Activated CD8-positive, alpha-beta memory T cell treated with anti-CD3 and anti-CD28 coated beads, Interleukin-2, amount 50 U/mL, for 48 hours (primary cell): ENCODE data around the gene WIPF1.

Experiments used
- DNase-seq: peaks from one replicate; pipeline ENCODE4 v3.0.0-alpha.2; 2020

WIPF1 gene

GRCh38 chr2:174535757-174536703, 61.6 kb downstream of the WIPF1 start:
- DNase-seq = no peak

- DNase-seq = no peak
Observed at GRCh38 chr2:174535083-174535482, 62.5 kb downstream of the WIPF1 start.

DNA sequence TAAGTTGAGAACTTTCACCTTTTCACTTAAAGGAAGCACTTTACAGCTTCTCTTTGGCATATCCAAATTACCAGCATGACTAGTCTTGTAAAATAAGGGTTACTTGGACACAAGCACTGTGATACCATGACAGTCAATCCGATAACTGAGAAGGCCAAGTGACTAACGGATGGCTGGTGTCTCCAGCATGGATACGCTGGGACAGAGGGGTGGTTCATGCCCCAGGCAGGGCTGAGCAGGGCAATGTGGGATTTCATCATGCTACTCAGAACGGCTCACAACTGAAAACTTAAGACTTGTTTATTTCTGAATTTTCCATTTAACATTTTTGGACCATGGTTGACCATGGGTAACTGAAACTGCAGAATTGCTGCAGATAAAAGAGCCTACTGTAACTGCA, 67.7 kb downstream of the WIPF1 start:
- no peak for DNase-seq

GRCh38 chr2:174527959-174528358, 69.6 kb downstream of the WIPF1 start:
- DNase-seq = no peak

DNA sequence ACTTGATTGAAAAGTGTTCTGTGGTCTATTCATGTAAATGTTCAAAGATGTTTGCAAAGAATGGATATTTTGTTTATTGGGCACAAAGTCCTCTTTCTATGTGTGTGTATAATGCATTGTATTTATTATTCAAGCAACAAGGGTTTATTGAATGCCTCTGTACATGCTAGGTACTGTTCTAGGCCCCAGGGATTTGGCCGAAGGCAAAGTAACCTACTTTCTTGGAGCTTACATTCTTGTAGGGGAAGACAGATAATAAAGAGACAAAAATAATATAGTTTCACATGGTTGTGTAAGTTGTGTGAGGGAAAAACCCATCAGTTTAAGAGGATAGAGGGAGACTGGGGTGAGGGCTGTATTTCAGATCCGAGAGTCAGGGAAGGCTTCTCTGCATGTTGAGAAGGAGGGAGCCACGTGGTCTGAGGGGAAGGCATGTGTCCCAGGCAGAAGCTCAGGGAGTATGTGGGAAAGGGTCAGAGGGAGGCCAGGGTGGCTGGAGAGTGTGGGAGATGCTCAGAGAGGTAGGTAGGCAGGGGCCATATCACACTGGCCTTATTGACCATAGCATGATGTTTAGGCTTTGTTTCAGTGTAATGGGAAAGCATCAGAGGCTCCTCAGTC, 70.4 kb downstream of the WIPF1 start:
- no peak for DNase-seq

DNA sequence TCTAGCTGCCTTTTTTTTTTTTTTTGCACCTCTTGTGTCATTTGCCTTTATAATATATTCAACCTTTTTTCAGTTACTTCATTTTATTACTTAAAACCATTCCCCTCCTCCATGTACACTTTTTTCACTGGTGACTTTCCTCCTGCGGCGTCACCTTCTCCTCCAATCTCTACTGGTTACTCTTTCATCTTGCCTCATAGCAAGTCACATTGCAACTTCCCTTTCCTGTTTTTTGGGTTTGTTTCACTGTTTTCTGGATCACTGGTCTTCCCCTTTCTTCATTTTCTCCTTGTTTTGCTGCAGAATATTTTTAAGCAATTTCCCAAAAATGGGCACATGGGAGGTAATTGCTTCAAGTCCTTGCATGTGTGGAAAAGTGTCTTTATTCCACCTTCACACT, 73.1 kb downstream of the WIPF1 start:
- DNase-seq = no peak

- DNase-seq = no peak
Observed at GRCh38 chr2:174522553-174522952, 75.1 kb downstream of the WIPF1 start.

GRCh38 chr2:174518395-174518794, 79.2 kb downstream of the WIPF1 start:
- DNase-seq = no peak

- no peak for DNase-seq
Observed at GRCh38 chr2:174516501-174517378, 80.9 kb downstream of the WIPF1 start.

- DNase-seq = no peak
Observed at GRCh38 chr2:174512345-174512744, 85.3 kb downstream of the WIPF1 start.

DNA sequence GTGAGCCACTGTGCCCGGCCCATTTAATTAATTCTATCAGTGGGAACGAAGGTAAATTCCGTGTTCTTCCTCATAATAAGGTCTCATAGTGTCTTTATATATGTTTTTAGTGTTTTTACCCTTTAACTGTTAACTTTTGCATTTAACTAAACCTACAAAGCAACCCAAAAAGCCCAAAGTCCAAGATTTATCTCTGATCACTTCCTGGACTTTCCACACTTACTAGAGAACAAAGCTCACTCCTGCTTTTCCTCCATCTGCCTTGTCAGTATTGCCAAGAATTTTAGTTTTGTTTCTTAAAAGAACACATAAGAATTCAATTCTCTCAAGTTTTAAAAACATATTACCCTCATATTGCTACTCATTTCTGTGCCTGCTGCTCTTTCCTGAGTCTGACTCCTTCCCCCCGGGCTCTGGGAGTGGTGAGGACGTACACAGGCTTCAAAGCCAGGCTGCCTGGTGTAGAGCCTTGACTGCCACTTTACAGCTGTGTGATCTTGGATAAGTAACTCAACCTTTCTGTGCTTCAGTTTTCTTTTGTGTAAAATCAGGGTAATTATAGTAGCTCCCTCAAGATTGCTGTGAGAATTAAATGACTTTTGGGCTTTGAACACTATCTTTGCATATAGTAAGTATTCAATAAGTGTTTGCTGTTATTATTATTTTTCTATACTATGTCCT, 85.9 kb downstream of the WIPF1 start:
- DNase-seq = no peak

- DNase-seq = no peak
Observed at GRCh38 chr2:174510583-174511189, 86.9 kb downstream of the WIPF1 start.
